ENCODE data around the gene FGF4.

GRCh38 chr11:69788956-69789355 lies 13.8 kb upstream of the FGF4 start:
- no peak for TF ChIP-seq CTCF (tag by site-specific recombination; IDR thresholded peaks at IDR 0.05)
- no peak for TF ChIP-seq ZNF473 (tag by site-specific recombination; IDR thresholded peaks at IDR 0.05)
- no peak for TF ChIP-seq ZBTB49 (tag by site-specific recombination; IDR thresholded peaks at IDR 0.05; ENCODE audit: low read depth)
- no peak for TF ChIP-seq ZNF24 (tag by site-specific recombination; IDR thresholded peaks at IDR 0.05)
- no peak for TF ChIP-seq MYNN (tag by site-specific recombination; IDR thresholded peaks at IDR 0.05; ENCODE audit: borderline replicate concordance)
